GM21723 (cell line): ENCODE data around the gene NNT.

Source experiments
- ATAC-seq: cut with Tn5 transposase; IDR thresholded peaks from one replicate; pipeline ENCODE4 v1.9.1; 2021; ENCODE audit warnings: mild to moderate bottlenecking, moderate library complexity; ENCODE audit not compliant: unreplicated experiment

The NNT gene

DNA sequence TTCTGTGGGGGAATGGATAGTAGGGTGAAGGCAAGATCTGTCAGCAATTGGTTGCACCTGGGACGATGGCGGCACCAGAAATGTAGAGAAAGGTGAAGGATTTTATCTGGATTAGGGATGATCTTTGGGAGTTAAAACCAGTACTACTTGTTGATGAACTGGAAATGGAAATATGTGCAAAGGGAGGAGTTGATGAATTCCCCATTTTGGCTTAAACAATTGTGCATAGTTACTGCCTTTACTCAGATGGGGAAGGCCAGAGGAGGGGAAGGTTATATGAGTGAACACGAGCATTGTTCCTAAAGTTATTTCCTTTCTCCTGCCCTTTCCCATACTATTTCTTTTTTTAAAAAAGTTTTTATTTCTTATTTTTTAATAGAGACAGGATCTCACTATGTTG lies 19.1 kb downstream of the NNT start:
- ATAC-seq, result no peak

- no peak for ATAC-seq
Observed at GRCh38 chr5:43623048-43623680, 20.2 kb downstream of the NNT start.

- ATAC-seq, result no peak
Observed at GRCh38 chr5:43627028-43627427, 24.0 kb downstream of the NNT start.

GRCh38 chr5:43631182-43631910 lies 28.4 kb downstream of the NNT start:
- peak; percentile 84 for ATAC-seq

- no peak for ATAC-seq
Observed at GRCh38 chr5:43634621-43635020, 31.6 kb downstream of the NNT start.

DNA sequence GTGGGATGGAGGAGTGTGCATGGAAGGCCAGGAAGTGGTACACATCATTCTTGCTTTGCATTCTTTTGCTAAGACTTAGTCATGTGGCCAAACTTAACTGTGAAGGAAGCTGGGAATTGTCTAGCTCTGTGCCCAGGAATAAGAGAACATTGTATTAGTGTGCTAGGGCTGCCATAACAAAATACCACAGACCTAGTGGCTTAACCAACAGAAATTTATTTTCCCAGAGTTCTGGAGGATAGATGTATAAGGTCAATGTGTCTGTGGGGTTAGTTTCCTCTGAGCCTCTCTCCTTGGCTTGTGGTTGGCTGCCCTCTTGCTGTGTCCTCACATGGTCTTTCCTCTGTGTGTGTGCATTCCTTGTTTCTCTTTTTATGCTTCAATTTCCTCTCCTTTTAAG lies 32.4 kb downstream of the NNT start:
- ATAC-seq, result no peak

- no peak for ATAC-seq
Observed at GRCh38 chr5:43636076-43636475, 33.1 kb downstream of the NNT start.

DNA sequence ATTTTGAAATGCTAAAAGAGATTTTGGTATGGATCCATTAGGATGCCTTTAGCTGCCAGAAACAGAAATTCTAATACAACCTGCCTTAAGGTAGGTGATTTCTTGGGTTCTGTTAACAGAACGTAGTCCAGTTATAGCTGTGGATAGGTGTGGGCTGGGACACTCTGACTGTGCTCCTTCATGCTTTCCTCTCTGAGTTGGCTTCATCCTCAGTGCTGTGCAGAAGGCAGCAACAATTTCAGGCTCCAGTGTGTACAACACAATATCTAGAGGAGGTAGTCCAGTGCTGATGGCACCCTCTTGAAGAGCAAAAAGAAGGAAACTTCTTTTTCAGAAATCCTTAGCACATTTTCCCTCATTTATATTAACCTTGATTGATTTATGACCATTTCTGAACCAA lies 34.4 kb downstream of the NNT start:
- no peak for ATAC-seq

- ATAC-seq, result no peak
Observed at GRCh38 chr5:43638107-43638506, 35.1 kb downstream of the NNT start.

DNA sequence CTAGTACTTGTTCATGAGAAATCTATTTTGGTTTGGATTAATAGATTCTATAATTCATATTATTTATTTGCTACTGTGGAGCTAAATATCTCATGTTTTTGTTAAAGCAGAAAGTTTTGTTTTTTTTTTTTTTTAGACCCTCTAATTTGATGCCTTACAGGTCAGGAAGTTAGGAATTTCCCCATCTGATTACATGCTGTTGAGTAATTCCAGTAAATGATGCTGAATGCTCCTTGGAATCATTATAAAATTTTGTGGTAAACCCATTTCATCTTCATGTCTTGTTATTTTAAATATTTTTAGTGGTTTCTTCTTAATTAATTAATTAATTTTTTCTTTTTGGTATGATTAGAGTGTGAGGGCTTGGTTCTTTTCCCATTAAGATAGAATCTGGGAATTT lies 35.6 kb downstream of the NNT start:
- no peak for ATAC-seq

GRCh38 chr5:43639566-43639965 lies 36.6 kb downstream of the NNT start:
- ATAC-seq, result no peak

DNA sequence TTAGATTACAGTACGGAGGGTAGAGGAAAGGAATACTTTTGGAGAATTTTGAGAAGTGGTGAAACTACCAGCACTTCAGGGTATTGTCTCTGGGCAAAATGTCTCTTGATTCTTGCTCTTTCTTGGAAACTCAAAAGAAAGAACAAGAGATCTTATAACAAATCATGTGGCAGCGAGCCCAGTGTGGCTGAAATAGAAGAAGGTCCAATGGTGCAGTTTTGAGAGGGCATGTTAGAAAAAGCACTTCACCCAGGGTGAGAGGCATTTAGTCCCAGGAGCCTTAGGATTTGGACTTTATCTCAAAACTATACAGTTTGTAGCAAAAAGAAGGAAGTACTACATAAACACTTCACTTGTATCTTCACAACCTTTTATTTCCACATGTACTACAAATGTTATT lies 39.4 kb downstream of the NNT start:
- ATAC-seq, result no peak

DNA sequence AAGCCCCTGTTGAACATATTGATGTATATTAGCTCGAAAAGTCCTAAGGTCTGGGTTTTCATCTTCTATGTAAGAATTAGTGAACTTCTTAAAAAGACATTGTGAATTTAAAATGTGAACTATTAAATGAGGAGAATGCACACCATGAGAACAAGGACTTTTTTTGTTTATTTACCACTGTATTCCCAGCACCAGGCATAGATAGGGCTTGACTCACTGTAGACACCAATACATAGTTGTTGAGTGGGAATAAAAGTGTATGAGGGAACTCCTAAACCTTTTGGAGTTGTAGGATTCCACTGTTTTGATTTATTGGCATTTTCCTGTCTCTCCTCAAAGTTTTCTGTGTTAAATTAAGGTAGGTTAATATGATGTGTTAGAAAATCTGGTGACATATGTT lies 40.3 kb downstream of the NNT start:
- no peak for ATAC-seq

DNA sequence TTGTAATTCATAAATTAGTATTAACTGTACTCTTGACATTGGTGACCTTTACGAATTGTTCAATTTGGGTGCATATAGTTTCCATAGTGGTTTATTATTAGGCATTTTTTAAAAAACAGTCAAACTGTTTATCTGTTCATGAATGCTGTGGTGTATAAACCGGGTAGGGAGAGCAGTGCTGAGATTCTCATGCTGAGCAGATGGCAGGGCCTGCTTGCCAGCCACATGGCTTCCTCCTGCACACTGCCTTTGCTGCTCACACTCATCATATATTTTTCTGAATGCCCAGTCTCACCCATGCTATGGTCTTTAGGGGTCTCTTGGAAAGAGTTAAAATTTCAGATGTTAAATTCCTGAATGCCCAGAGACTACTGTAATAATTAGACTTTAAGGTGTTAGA lies 40.8 kb downstream of the NNT start:
- ATAC-seq, result no peak

DNA sequence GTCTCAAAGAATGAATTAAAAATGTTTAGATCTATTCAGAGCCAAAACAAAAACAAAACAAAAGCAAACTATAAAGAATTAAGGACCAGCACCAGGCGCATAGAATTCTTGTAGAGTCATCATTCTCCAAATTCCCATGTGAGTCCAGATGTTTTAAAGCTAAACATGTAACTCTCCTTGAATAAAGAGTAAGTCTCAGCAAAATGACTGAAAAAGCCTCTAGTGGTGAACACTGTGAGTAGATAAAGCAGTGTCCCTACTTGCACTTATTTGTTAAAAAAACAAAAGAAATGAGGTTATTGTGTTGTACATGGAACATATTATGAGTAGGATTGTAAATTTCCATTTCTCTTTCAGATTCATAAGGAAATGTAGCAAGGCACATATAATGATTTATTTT lies 44.0 kb downstream of the NNT start:
- no peak for ATAC-seq

DNA sequence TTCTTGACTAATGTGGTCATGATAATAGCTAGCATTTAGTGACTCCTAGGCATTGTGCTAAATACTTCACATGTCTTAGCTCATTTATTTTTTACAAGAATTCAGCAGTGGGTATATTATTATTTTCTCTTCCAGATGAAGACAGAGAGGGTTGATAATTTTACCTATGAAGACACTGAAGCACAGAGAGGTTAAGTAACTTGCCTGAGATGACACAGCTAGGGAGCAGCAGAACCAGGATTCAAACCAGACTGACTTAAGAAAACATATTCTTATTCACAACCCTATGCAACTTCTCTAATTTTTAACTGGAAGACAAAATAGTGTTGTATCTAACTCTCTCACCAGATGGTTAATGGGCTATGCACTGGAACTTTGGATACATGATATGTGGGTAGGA lies 44.8 kb downstream of the NNT start:
- no peak for ATAC-seq

- ATAC-seq, result no peak
Observed at GRCh38 chr5:43648499-43649124, 45.6 kb downstream of the NNT start.

GRCh38 chr5:43649256-43649655 lies 46.3 kb downstream of the NNT start:
- ATAC-seq, result no peak

- no peak for ATAC-seq
Observed at GRCh38 chr5:43652537-43653302, 49.7 kb downstream of the NNT start.

DNA sequence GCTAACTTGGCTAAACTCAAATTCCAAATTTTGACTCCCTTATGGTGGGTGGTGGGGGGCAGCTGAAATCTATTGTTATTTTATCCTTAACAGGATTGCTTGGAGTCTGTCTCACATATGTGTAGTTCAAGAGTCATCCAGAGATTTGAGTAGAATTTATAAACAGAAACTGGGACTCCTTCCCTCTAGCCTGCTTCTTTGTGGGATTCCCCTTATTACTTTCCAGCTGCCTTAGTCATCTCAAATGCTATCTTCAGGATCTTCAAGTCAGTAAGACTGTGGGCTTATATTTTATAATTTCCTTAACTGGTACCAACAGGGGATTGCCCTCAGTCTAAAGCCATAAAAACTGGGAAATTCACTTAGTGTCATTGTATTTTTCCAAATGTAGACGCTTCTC lies 55.5 kb downstream of the NNT start:
- no peak for ATAC-seq

DNA sequence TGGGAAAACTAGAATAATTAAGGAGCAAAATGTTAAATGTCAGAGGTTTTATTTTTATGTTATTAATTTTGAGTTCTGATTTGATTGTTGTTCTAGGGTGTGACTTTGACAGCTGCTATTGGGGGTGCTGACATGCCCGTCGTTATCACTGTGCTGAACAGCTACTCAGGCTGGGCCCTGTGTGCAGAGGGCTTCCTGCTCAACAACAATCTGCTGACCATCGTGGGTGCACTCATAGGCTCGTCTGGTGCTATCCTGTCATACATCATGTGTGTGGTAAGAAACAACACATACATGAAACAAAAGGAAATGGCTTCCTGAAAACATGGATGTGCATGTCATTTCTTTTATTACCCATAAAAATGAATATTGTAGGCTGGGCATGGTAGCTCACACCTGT lies 56.1 kb downstream of the NNT start:
- no peak for ATAC-seq

GRCh38 chr5:43661102-43661501 lies 58.1 kb downstream of the NNT start:
- ATAC-seq, result no peak
